RWPE2 (cell line): ENCODE results near the gene CST9L.
"Not testable (repeated sequence)": the region's sequence is repeated elsewhere in the genome, so short reads cannot be mapped to it uniquely, and the experiment has no call there.

Experiments used
- ATAC-seq: fragments of 200-7000 bp; cut with Tn5 transposase; 3 replicates; pipeline ENCODE4 v1.9.1; 2021; ENCODE audit warnings: low read depth
- DNase-seq: peaks from one replicate; pipeline ENCODE4 v3.0.0-alpha.2; 2020; ENCODE audit warnings: low spot score
- H3K27ac ChIP-seq: fragments of 450-650 bp; 2 replicates; pipeline ENCODE4 v1.5.1; 2017; ENCODE audit warnings: mild to moderate bottlenecking; ENCODE audit not compliant: poor library complexity, severe bottlenecking
- H3K27me3 ChIP-seq: fragments of 250-450 bp; sonication (Bioruptor Pico); 2 replicates; pipeline ENCODE4 v1.5.1; 2021; ENCODE audit warnings: mild to moderate bottlenecking, moderate library complexity; ENCODE audit not compliant: insufficient read depth, poor library complexity, severe bottlenecking
- H3K36me3 ChIP-seq: fragments of 250-450 bp; sonication (Bioruptor Pico); 2 replicates; pipeline ENCODE4 v1.5.1; 2020; ENCODE audit warnings: low read depth, mild to moderate bottlenecking, moderate library complexity
- H3K4me1 ChIP-seq: fragments of 250-450 bp; sonication (Bioruptor Pico); 2 replicates; pipeline ENCODE4 v1.5.1; 2021; ENCODE audit warnings: mild to moderate bottlenecking, moderate library complexity; ENCODE audit not compliant: insufficient read depth, poor library complexity, severe bottlenecking
- H3K4me3 ChIP-seq: fragments of 250-450 bp; sonication (Bioruptor Pico); 2 replicates; pipeline ENCODE4 v1.5.1; 2021; ENCODE audit warnings: mild to moderate bottlenecking, moderate library complexity; ENCODE audit not compliant: severe bottlenecking
- H3K9me3 ChIP-seq: fragments of 250-450 bp; sonication (Bioruptor Pico); 2 replicates; pipeline ENCODE4 v1.5.1; 2021; ENCODE audit warnings: mild to moderate bottlenecking, moderate library complexity; ENCODE audit not compliant: severe bottlenecking
- TF ChIP-seq, protein P1 (sequence below): fragments of 450-650 bp; IDR thresholded peaks from one replicate; pipeline ENCODE4 v1.5.1; 2017; ENCODE audit warnings: mild to moderate bottlenecking, moderate library complexity; ENCODE audit not compliant: poor library complexity, severe bottlenecking

CST9L gene

GRCh38 chr20:23583526-23583925 is 15.2 kb upstream of the CST9L start:
- Histone ChIP-seq H3K4me3 (no peak overlapping the region), H3K27ac (peak overlapping the region; percentile 73), H3K27me3 (no peaks in the 10 kb centered on the region), H3K36me3 (no peaks in the 10 kb centered on the region), H3K9me3 (no peaks in the 10 kb centered on the region), H3K4me1 (peaks cover 46% of the 10 kb centered on the region)
- peak; percentile 96 for ATAC-seq
- no peak for DNase-seq
- TF ChIP-seq, protein P1, sequence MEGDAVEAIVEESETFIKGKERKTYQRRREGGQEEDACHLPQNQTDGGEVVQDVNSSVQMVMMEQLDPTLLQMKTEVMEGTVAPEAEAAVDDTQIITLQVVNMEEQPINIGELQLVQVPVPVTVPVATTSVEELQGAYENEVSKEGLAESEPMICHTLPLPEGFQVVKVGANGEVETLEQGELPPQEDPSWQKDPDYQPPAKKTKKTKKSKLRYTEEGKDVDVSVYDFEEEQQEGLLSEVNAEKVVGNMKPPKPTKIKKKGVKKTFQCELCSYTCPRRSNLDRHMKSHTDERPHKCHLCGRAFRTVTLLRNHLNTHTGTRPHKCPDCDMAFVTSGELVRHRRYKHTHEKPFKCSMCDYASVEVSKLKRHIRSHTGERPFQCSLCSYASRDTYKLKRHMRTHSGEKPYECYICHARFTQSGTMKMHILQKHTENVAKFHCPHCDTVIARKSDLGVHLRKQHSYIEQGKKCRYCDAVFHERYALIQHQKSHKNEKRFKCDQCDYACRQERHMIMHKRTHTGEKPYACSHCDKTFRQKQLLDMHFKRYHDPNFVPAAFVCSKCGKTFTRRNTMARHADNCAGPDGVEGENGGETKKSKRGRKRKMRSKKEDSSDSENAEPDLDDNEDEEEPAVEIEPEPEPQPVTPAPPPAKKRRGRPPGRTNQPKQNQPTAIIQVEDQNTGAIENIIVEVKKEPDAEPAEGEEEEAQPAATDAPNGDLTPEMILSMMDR, result no peak

DNA sequence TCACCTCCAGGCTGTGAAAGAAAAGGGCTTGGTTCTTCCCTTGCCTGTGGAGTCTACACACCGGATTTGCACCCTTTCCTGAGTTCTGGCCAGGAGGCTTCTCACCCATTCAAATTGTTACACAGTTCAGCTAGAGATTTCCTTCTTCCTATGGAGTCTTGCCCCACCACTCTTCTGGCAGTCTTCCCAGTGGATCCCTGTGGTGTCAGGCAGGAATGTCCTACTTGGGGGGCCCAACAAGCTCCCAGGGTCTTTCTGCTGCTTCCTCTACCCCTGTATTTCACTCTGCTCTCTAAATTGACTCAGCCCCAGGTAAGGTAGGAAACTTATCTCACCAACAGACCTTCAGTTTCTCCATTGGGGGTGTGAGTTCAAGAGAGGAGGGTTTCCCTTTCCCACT is 14.0 kb upstream of the CST9L start:
- Histone ChIP-seq H3K27ac (peak overlapping the region; percentile 73), H3K36me3 (no peaks in the 10 kb centered on the region), H3K9me3 (no peaks in the 10 kb centered on the region), H3K4me3 (no peak overlapping the region), H3K27me3 (no peaks in the 10 kb centered on the region), H3K4me1 (peaks cover 46% of the 10 kb centered on the region)
- DNase-seq (no peak), ATAC-seq (no peak)
- TF ChIP-seq, protein P1, result no peak

DNA sequence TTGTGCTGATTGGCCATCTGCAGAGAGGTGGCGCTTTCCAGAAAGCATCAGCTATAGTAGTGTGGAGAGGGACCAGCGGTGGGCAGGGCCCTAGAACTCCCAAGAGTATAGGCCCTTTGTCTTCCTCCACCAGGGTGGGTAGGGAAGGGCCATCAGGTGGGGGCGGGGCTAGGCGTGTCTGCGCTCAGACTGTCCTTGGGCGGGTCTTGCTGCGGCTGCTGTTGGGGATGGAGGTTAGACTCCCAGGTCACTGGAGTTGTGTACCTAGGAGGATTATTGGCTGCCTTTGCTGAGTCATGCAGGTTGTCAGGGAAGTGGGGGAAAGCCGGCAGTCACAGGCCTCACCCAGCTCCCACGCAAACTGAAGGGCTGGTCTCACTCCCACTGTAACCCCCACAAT is 13.5 kb upstream of the CST9L start:
- not testable (repeated sequence) for H3K4me3 ChIP-seq, ATAC-seq, H3K27me3 ChIP-seq, H3K36me3 ChIP-seq, DNase-seq, H3K9me3 ChIP-seq
- H3K27ac ChIP-seq, result peak overlapping the region; percentile 73
- peaks cover 45% of the 10 kb centered on the region for H3K4me1 ChIP-seq

GRCh38 chr20:23574977-23575376 is 6.7 kb upstream of the CST9L start:
- H3K27ac ChIP-seq, result no peak overlapping the region
- DNase-seq (no peak), ATAC-seq (no peak)
- no peaks in the 10 kb centered on the region for H3K9me3 ChIP-seq
- H3K4me1 ChIP-seq, result no peaks in the 10 kb centered on the region
- H3K27me3 ChIP-seq, result no peaks in the 10 kb centered on the region
- H3K36me3 ChIP-seq, result no peaks in the 10 kb centered on the region
- no peak overlapping the region for H3K4me3 ChIP-seq
- TF ChIP-seq, protein P1, result no peak

DNA sequence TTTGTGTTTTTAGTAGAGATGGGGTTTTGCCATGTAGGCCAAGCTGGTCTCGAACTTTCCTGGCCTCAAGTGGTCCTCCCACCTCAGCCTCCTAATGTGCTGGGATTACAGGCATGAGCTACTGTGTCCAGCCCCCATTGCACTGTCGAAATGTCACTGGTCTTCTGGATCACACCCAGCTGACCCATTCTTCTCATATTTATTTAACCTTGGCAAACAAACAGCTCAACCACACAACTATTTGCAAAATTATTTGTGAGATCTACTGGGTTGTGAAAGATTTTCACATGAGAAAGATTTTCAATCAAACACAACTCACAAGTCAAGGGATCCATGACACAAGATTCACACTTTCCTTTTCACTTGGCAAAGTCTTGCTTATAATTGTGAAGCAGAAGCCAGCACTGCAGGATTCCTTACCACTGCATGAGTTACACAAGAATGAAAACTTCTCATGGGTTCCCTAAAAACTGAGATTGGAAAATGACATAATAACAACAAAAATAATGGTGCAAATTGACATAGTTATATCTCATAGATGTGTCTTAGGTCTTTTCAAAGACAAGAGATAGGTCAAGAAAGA is 2.0 kb upstream of the CST9L start:
- no peaks in the 10 kb centered on the region for H3K27me3 ChIP-seq
- no peaks in the 10 kb centered on the region for H3K36me3 ChIP-seq
- no peaks in the 10 kb centered on the region for H3K4me1 ChIP-seq
- no peak for ATAC-seq
- no peak for DNase-seq
- no peak overlapping the region for H3K4me3 ChIP-seq
- H3K9me3 ChIP-seq, result no peaks in the 10 kb centered on the region
- TF ChIP-seq, protein P1, result no peak
- H3K27ac ChIP-seq, result no peak overlapping the region
